HepG2 (cell line): ENCODE results near the gene GRAMD2A. TPM values are rescaled to one million over a fixed set of nuclear protein-coding genes. Genes with fewer than 3 reads are reported as not detected.

Experiments used
- ATF1 ChIP-seq: IDR thresholded peaks from 2 replicates; pipeline ENCODE4 v1.6.1; 2016; ENCODE audit warnings: mild to moderate bottlenecking, control low read depth
- CEBPB ChIP-seq: IDR thresholded peaks from 2 replicates; pipeline ENCODE4 v1.6.1; 2011; ENCODE audit warnings: low read depth, low read length, improper control_type of control experiment, borderline replicate concordance
- GLI4 ChIP-seq: sonication (generic); formaldehyde crosslinking; IDR thresholded peaks from 2 replicates; pipeline ENCODE4 v1.5.1; 2020; ENCODE audit warnings: missing genetic modification reagents, mild to moderate bottlenecking, moderate library complexity, borderline replicate concordance
- KAT7 ChIP-seq: IDR thresholded peaks from 2 replicates; pipeline ENCODE4 v1.6.1; 2018; ENCODE audit warnings: borderline replicate concordance, missing compliant biosample characterization
- KMT2A ChIP-seq: sonication (generic); formaldehyde crosslinking; IDR thresholded peaks from 2 replicates; pipeline ENCODE4 v1.4.0; 2020; ENCODE audit warnings: missing genetic modification reagents
- MNT ChIP-seq: fragments of 450-650 bp; IDR thresholded peaks from 2 replicates; pipeline ENCODE4 v1.6.1; 2016
- SMARCC2 ChIP-seq: fragments of 450-650 bp; IDR thresholded peaks from 2 replicates; pipeline ENCODE4 v1.6.1; 2017; ENCODE audit warnings: antibody characterized with exemption, mild to moderate bottlenecking
- SOX13 ChIP-seq, 3 experiments: fragments of 450-650 bp in 1 of 3; sonication (generic) in 1 of 3; formaldehyde crosslinking in 1 of 3; IDR thresholded peaks in 2 of 3; conservative IDR thresholded peaks in 1 of 3; 2 replicates each; pipeline versions ENCODE4 v1.5.0 to v1.6.1; 2016 to 2020; ENCODE audit warnings: antibody characterized with exemption in 1 of 3, mild to moderate bottlenecking in 1 of 3, missing compliant biosample characterization in 1 of 3, missing genetic modification reagents in 1 of 3, moderate library complexity in 1 of 3
- ZBTB14 ChIP-seq: sonication (generic); formaldehyde crosslinking; IDR thresholded peaks from 2 replicates; pipeline ENCODE4 v1.4.0; 2020; ENCODE audit warnings: missing genetic modification reagents
- ZBTB25 ChIP-seq: IDR thresholded peaks from 2 replicates; pipeline ENCODE4 v1.6.1; 2018; ENCODE audit warnings: missing genetic modification reagents
- ZMYM2 ChIP-seq: sonication (generic); formaldehyde crosslinking; IDR thresholded peaks from 2 replicates; pipeline ENCODE4 v1.8.0; 2022; ENCODE audit warnings: mild to moderate bottlenecking, missing genetic modification reagents
- ZNF274 ChIP-seq: sonication (generic); formaldehyde crosslinking; IDR thresholded peaks from 2 replicates; pipeline ENCODE4 v1.5.1; 2020; ENCODE audit warnings: mild to moderate bottlenecking, missing genetic modification reagents
- ZNF343 ChIP-seq: sonication (generic); formaldehyde crosslinking; IDR thresholded peaks from 2 replicates; pipeline ENCODE4 v1.4.0; 2020; ENCODE audit warnings: mild to moderate bottlenecking, missing genetic modification reagents
- ZNF430 ChIP-seq: sonication (generic); formaldehyde crosslinking; IDR thresholded peaks from 2 replicates; pipeline ENCODE4 v1.9.0; 2021; ENCODE audit warnings: mild to moderate bottlenecking, missing genetic modification reagents
- ZNF674 ChIP-seq: sonication (generic); formaldehyde crosslinking; IDR thresholded peaks from 2 replicates; pipeline ENCODE4 v1.5.0; 2020; ENCODE audit warnings: low read depth, mild to moderate bottlenecking, missing genetic modification reagents
- ZNF720 ChIP-seq: sonication (generic); formaldehyde crosslinking; IDR thresholded peaks from 2 replicates; pipeline ENCODE4 v1.4.0; 2020; ENCODE audit warnings: missing genetic modification reagents
- ZNF761 ChIP-seq: sonication (generic); formaldehyde crosslinking; conservative IDR thresholded peaks from 2 replicates; pipeline ENCODE4 v1.4.0; 2020; ENCODE audit warnings: mild to moderate bottlenecking, missing genetic modification reagents
- polyA plus RNA-seq, 8 experiments: library from polyadenylated mRNA; depleted of rRNA in 3 of 8; stranded (reverse) in 7 of 8; unstranded in 1 of 8; fragments of >200 nt; fragmentation: Illumina TruSeq in 4 of 8; extraction: Trizol in 4 of 8; gene quantifications; 2 replicates each; pipeline versions ENCODE4 v1.2.1 to v1.2.3, GENCODE V29; 2011 to 2016; ENCODE audit warnings: low read depth in 4 of 8, missing spikeins in 1 of 8, mixed read lengths in 1 of 8; ENCODE audit not compliant: insufficient read depth in 1 of 8
- total RNA-seq, 5 experiments: library from RNA; depleted of rRNA; stranded (reverse); fragments of >200 nt; fragmentation: Illumina TruSeq; extraction: Trizol; gene quantifications; 2 replicates each; pipeline ENCODE4 v1.2.3, GENCODE V29; 2016; ENCODE audit warnings: low read depth in 1 of 5
- TF ChIP-seq, protein P1 (sequence below): sonication (generic); formaldehyde crosslinking; IDR thresholded peaks from 2 replicates; pipeline ENCODE4 v1.4.0; 2020; ENCODE audit warnings: missing genetic modification reagents, borderline replicate concordance

GRAMD2A gene
- total and polyA plus RNA-seq, 2 of the 13 experiments (the other 11 are each of a cell fraction or from before 2014, with no cell fraction given): 0.04 TPM; not detected in 1

DNA sequence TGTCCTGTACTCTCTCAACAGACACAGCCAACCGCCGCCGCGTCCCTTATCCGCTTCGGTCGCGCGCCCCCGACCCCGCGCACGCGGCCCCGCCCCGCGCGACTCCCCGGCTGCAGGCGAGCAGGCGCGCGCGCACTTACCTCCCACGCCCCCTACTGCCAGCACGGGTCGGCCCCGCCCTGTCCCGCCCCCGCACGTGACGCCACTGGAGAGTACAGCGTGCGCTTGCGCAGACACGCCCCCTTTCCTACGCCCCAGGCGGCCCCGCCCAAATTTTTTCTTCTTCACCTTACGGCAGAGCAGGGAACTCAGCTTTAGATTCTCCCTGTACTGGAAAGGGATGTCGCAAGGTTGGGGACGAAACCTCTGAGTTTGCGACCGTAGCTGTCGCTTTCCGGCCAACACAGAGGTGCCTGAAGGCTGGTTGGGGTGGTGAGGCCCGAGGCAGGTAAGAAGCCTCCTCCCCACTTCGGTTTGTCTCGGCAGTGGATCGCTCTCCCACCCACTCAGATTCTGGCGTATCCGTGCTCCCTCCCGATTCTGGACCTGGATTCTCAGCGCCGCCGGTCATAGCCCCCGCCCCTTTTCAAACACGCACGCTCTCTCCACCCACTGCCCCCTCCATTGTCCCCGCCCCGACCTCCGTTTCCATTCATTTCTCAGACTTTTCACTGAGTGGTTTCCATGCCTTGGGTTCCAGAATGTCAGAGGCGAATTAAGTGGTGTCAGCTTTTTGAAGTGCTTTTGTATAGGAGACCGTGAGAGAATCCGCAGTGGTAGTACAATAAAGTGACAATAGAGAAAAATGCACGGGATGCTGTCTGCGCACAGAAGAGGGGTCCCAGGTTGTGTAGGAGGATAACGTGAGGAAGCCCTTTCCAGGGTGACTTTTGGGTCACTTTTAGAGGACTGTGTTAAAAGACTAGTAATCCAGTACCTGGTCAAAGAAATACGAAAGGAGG is 79.3 kb downstream of the GRAMD2A start, which contains the start of the genes MYO9A and SENP8 (continued):
- TF ChIP-seq ZBTB25 (CRISPR knock-in tag): no peak
- peak; percentile 78 for TF ChIP-seq MNT
- TF ChIP-seq ZMYM2 (CRISPR knock-in tag): peak; percentile 33; the same call in 1 of the 2 replicates
- peak; percentile 95 for TF ChIP-seq CEBPB
- peak; percentile 15; the same call in 1 of the 2 replicates for TF ChIP-seq ZNF761 (CRISPR knock-in tag)
- 0 out of 2 replicates have a peak, but pooled peaks have one; percentile 29 for TF ChIP-seq ZNF674
- TF ChIP-seq ATF1: 0 out of 2 replicates have a peak, but pooled peaks have one; percentile 20
- TF ChIP-seq, protein P1, sequence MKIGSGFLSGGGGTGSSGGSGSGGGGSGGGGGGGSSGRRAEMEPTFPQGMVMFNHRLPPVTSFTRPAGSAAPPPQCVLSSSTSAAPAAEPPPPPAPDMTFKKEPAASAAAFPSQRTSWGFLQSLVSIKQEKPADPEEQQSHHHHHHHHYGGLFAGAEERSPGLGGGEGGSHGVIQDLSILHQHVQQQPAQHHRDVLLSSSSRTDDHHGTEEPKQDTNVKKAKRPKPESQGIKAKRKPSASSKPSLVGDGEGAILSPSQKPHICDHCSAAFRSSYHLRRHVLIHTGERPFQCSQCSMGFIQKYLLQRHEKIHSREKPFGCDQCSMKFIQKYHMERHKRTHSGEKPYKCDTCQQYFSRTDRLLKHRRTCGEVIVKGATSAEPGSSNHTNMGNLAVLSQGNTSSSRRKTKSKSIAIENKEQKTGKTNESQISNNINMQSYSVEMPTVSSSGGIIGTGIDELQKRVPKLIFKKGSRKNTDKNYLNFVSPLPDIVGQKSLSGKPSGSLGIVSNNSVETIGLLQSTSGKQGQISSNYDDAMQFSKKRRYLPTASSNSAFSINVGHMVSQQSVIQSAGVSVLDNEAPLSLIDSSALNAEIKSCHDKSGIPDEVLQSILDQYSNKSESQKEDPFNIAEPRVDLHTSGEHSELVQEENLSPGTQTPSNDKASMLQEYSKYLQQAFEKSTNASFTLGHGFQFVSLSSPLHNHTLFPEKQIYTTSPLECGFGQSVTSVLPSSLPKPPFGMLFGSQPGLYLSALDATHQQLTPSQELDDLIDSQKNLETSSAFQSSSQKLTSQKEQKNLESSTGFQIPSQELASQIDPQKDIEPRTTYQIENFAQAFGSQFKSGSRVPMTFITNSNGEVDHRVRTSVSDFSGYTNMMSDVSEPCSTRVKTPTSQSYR (CRISPR knock-in tag): 0 out of 2 replicates have a peak, but pooled peaks have one; percentile 0
- TF ChIP-seq ZNF274 (CRISPR knock-in tag): 0 out of 2 replicates have a peak, but pooled peaks have one; percentile 53
- 0 out of 2 replicates have a peak, but pooled peaks have one; percentile 79 for TF ChIP-seq GLI4 (CRISPR knock-in tag)
- no peak for TF ChIP-seq SMARCC2
- 0 out of 2 replicates have a peak, but pooled peaks have one; percentile 20 for TF ChIP-seq ZNF343 (CRISPR knock-in tag)
- peak; percentile 7; the same call in 1 of the 2 replicates for TF ChIP-seq ZNF430
- TF ChIP-seq KAT7 (CRISPR knock-in tag): peak; percentile 45; the same call in 1 of the 2 replicates
- TF ChIP-seq ZNF720 (CRISPR knock-in tag): no peak
- 0 out of 2 replicates have a peak, but pooled peaks have one; percentile 24 for TF ChIP-seq SOX13 (IDR thresholded peaks at IDR 0.05)
- 0 out of 4 replicates have a peak, but pooled peaks of 1 of the 2 experiments have one; percentile 3 for TF ChIP-seq SOX13 (CRISPR knock-in tag; conservative IDR thresholded peaks at IDR 0.05 in 1 of 2, IDR thresholded peaks at IDR 0.05 in 1 of 2)
- TF ChIP-seq ZBTB14 (CRISPR knock-in tag): peak; percentile 93
- peak; percentile 56; the same call in 1 of the 2 replicates for TF ChIP-seq KMT2A
